ENCODE measurements around the gene CLDN5. TPM values are rescaled to one million over a fixed set of nuclear protein-coding genes. Genes with fewer than 3 reads are reported as not detected.

CLDN5 gene
- total RNA-seq, 2 experiments from 2014 or later, result not detected

GRCh38 chr22:19507534-19507861, 16.7 kb downstream of the CLDN5 start:
- Histone ChIP-seq H3K79me2 (ENCODE audit: insufficient read depth, low read depth, low read length) (no peaks in the 10 kb centered on the region), H3K36me3 (ENCODE audit: insufficient read depth, low read length) (peaks cover 78% of the 10 kb centered on the region), H3K9me2 (ENCODE audit: insufficient read depth, low read length) (no peaks in the 10 kb centered on the region), H3K4me1 (ENCODE audit: insufficient read depth, low read length, poor library complexity, severe bottlenecking) (no peaks in the 10 kb centered on the region), H3K4me3 (ENCODE audit: low read depth, low read length, poor library complexity, severe bottlenecking) (no peak overlapping the region), H3K9me3 (ENCODE audit: low read length) (no peaks in the 10 kb centered on the region), H4K20me1 (ENCODE audit: insufficient read depth, low read length) (no peaks in the 10 kb centered on the region), H2AFZ (ENCODE audit: low read length) (no peak overlapping the region), H3K27ac (ENCODE audit: low read depth, low read length, poor library complexity, severe bottlenecking) (no peak overlapping the region), H3K4me2 (ENCODE audit: low read length) (no peak overlapping the region)
- intact Hi-C loops (cut with micrococcal nuclease; ENCODE audit: unreplicated experiment), result no loop called here
- ChIA-PET CTCF (ENCODE audit: unreplicated experiment) (no interaction called here), POLR2A (interaction anchor here (0.6 kb wide), 1 partner anchor 204 kb away, joined by 4 read pairs; no protein-coding TSS in a partner anchor)
- no peak for DNase-seq (ENCODE audit: low spot score)
- no peak for TF ChIP-seq EZH2phosphoT487 (IDR thresholded peaks at IDR 0.05; ENCODE audit: borderline replicate concordance, low read depth, low read length)
- TF ChIP-seq CTCF (conservative IDR thresholded peaks at IDR 0.05; ENCODE audit: low read length), result no peak
- BruUV-seq (replicated peaks), result no TSS peak

GRCh38 chr22:19506212-19506611, 18.0 kb downstream of the CLDN5 start:
- H4K20me1 ChIP-seq (ENCODE audit: insufficient read depth, low read length), result no peaks in the 10 kb centered on the region
- H3K27ac ChIP-seq (ENCODE audit: low read depth, low read length, poor library complexity, severe bottlenecking), result no peak overlapping the region
- H3K9me3 ChIP-seq (ENCODE audit: low read length), result no peaks in the 10 kb centered on the region
- no peaks in the 10 kb centered on the region for H3K4me1 ChIP-seq (ENCODE audit: insufficient read depth, low read length, poor library complexity, severe bottlenecking)
- peaks cover 69% of the 10 kb centered on the region for H3K36me3 ChIP-seq (ENCODE audit: insufficient read depth, low read length)
- no peaks in the 10 kb centered on the region for H3K9me2 ChIP-seq (ENCODE audit: insufficient read depth, low read length)
- no peak for DNase-seq (ENCODE audit: low spot score)
- ChIA-PET CTCF (ENCODE audit: unreplicated experiment) (no interaction called here), POLR2A (no interaction called here)
- no peaks in the 10 kb centered on the region for H3K79me2 ChIP-seq (ENCODE audit: insufficient read depth, low read depth, low read length)
- no TSS peak for BruUV-seq (replicated peaks)
- H3K4me2 ChIP-seq (ENCODE audit: low read length), result no peak overlapping the region
- H3K4me3 ChIP-seq (ENCODE audit: low read depth, low read length, poor library complexity, severe bottlenecking), result no peak overlapping the region
- no peak overlapping the region for H2AFZ ChIP-seq (ENCODE audit: low read length)
- intact Hi-C loops (cut with micrococcal nuclease; ENCODE audit: unreplicated experiment), result no loop called here
- TF ChIP-seq EZH2phosphoT487 (IDR thresholded peaks at IDR 0.05; ENCODE audit: borderline replicate concordance, low read depth, low read length) (no peak), CTCF (conservative IDR thresholded peaks at IDR 0.05; ENCODE audit: low read length) (no peak)

GRCh38 chr22:19505735-19506126, 18.5 kb downstream of the CLDN5 start:
- H3K4me3 ChIP-seq (ENCODE audit: low read depth, low read length, poor library complexity, severe bottlenecking), result no peak overlapping the region
- H2AFZ ChIP-seq (ENCODE audit: low read length), result no peak overlapping the region
- H3K4me2 ChIP-seq (ENCODE audit: low read length), result no peak overlapping the region
- no peak for TF ChIP-seq EZH2phosphoT487 (IDR thresholded peaks at IDR 0.05; ENCODE audit: borderline replicate concordance, low read depth, low read length)
- CTCF ChIA-PET (ENCODE audit: unreplicated experiment), result no interaction called here
- H3K9me3 ChIP-seq (ENCODE audit: low read length), result no peaks in the 10 kb centered on the region
- no peaks in the 10 kb centered on the region for H3K4me1 ChIP-seq (ENCODE audit: insufficient read depth, low read length, poor library complexity, severe bottlenecking)
- no peaks in the 10 kb centered on the region for H3K9me2 ChIP-seq (ENCODE audit: insufficient read depth, low read length)
- BruUV-seq (replicated peaks), result no TSS peak
- intact Hi-C loops (cut with micrococcal nuclease; ENCODE audit: unreplicated experiment), result no loop called here
- H3K27ac ChIP-seq (ENCODE audit: low read depth, low read length, poor library complexity, severe bottlenecking), result no peak overlapping the region
- DNase-seq (ENCODE audit: low spot score), result no peak
- peaks cover 68% of the 10 kb centered on the region for H3K36me3 ChIP-seq (ENCODE audit: insufficient read depth, low read length)
- POLR2A ChIA-PET, result no interaction called here
- no peaks in the 10 kb centered on the region for H4K20me1 ChIP-seq (ENCODE audit: insufficient read depth, low read length)
- H3K79me2 ChIP-seq (ENCODE audit: insufficient read depth, low read depth, low read length), result no peaks in the 10 kb centered on the region

Data from OCI-LY7 (cell line).